Skeletal muscle cell (primary cell): ENCODE data around the gene CAPZA2.
"Not testable (repeated sequence)": the region's sequence is repeated elsewhere in the genome, so short reads cannot be mapped to it uniquely, and the experiment has no call there.

Source experiments
- DNase-seq: peaks from one replicate; pipeline ENCODE4 v3.0.0-alpha.2; 2010; ENCODE audit warnings: low read depth
- H3K4me3 ChIP-seq: 2 replicates; pipeline ENCODE4 v1.5.1; 2011; ENCODE audit warnings: low read depth, mild to moderate bottlenecking, control low read depth, low read length, moderate library complexity

CAPZA2 gene

DNA sequence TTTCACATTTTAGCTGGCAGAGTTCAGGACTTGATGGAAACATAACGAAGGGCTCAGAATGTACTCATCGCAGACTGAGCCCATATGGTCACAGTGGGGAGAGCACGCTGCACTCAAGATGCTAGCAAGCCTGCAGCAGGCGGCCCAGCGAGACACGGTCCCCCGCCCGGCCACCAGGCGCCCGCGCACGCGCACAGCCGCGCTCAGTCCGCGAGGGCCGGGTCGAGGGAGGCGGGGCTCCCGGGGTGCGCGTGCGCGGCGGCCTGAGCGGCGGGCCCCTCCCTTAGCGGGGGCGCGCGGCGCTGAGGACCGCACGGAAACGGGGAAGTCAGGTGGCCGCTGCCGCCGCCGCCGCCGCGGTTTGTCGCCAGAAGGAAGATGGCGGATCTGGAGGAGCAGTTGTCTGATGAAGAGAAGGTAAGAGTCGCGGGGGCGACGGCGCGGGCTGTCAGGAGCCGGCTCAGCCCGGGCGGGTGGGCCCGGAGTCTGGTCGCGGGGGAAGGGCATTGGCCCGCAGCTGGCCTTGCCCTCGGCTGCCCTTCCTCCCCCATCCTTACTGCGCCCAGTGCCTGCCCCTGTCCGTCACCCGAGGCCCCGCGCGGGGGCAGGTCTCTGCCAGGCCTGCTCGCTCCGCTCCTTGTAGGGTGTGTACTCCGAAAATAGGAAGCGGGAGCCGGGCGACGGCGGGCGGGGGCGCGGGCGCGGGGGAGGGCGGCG lies at the start of gene CAPZA2:
Gene CAPZA2 (plus strand): TSS at position 354 of the 717 bp plus-strand sequence. CDS start 25 bp downstream, at position 379.
- H3K4me3 ChIP-seq = peak within 1 kb of the TSS; percentile 92
- DNase-seq = peak; percentile 46

GRCh38 chr7:116812860-116813259 lies 49.5 kb upstream of the CAPZA2 start:
- no peak for DNase-seq
- H3K4me3 ChIP-seq = no peak overlapping the region

DNA sequence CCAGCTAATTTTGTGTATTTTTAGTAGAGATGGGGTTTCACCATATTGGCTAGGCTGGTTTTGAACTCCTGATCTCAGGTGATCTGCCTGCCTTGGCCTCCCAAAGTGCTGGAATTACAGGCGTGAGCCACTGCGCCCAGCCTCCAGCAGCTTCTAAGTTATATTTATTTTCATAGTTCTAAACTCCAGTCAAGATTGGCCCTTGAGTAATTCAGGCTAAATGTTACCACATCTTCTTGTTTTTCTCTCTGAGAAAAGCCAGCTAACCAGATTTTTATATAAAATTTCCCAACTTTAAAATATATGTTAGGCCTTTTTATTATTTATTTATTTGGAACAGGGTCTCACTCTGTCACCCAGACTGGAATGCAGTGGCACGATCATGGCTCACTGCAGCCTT lies 49.0 kb upstream of the CAPZA2 start:
- not testable (repeated sequence) for H3K4me3 ChIP-seq, DNase-seq

GRCh38 chr7:116815041-116815440 lies 47.3 kb upstream of the CAPZA2 start:
- DNase-seq = no peak

DNA sequence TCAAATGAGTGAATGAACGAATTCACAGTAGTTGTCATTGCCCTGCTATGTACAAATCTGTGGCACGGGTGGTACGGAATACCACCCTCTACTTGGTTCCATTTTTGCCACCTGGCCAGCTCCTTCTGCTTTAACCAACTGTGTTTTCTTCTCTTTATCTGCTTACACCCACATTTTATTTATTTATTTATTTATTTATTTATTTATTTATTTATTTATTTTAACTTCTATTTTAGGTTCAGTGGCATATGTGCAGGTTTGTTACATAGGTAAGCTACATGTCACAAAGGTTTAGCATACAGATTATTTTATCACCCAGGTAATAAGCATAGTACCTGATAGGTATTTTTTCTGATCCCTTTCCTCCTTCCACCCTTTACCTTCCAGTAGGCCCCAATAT lies 42.2 kb upstream of the CAPZA2 start:
- no peak for DNase-seq
- no peak overlapping the region for H3K4me3 ChIP-seq

More at GRCh38 chr7:116815041-116815440, 47.3 kb upstream of the CAPZA2 start:
- H3K4me3 ChIP-seq = no peak overlapping the region

DNA sequence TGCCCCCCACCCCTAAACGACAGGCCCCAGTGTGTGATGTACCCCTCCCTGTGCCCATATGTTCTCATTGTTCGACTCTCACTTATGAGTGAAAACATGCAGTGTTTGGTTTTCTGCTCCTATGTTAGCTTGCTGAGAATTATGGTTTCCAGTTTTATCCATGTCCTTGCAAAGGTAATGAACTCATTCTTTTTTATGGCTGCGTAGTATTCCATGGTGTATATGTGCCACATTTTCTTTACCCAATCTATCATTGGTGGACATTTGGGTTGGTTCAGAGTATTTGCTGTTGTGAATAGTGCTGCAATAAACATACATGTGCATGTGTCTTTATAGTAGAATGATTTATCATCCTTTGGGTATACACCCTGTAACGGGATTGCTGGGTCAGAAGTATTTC lies 40.7 kb upstream of the CAPZA2 start:
- H3K4me3 ChIP-seq, DNase-seq: not testable (repeated sequence)

DNA sequence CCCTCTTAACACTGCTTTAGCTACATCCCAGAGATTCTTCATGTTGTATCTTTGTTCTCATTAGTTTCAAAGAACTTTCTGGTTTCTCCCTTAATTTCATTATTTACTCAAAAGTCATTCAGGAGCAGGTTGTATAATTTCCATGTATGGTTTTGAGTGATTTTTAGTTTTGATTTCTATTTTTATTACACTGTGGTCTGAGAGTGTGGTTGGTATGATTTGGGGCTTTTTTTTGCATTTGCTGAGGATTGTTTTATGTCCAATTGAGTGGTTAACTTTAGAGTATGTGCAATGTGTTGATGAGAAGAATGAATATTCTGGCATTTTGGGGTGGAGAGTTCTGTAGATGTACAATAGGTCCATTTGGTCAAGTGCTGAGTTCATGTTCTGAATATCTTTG lies 37.9 kb upstream of the CAPZA2 start:
- DNase-seq = no peak
- H3K4me3 ChIP-seq = no peak overlapping the region

DNA sequence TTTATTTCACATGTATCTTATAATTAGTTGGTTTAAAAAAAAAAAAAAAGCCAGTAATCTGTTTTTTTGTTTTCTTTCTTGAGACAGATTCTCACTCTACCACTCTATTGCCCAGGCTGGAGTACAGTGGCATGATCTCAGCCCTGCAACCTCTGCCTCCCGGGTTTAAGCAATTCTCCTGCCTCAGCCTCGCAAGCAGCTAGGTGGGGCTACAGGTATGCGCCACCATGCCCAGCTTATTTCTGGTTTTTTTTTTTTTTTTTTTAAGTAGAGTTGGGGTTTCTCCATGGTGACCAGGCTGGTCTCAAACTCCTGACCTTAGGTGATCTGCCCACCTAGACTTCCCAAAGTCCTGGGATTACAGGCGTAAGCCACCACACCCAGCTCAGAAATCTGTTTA lies 34.1 kb upstream of the CAPZA2 start:
- no peak for DNase-seq
- H3K4me3 ChIP-seq = no peak overlapping the region

DNA sequence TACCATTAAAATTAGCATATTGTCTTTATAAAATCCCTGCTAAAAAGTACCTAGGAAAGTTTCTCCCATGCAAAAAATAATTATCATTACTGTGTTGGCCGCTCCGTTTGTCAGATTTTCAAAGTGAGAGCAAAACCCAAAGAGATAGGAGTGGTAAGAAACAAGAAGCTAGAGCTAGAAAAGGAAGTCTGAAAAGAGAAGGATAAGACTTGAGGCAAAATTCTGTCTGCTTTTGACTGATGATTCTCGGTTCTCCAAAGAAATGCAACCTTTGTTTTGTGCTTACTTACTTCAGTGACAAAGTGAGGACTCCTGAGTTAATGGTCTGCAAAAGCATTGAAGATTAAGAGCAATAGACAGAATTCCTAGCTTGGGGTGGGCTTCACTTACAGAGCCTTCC lies 33.3 kb upstream of the CAPZA2 start:
- H3K4me3 ChIP-seq = no peak overlapping the region
- no peak for DNase-seq

- H3K4me3 ChIP-seq = no peak overlapping the region
- DNase-seq = no peak
Measured at GRCh38 chr7:116829493-116829892, 32.9 kb upstream of the CAPZA2 start.

DNA sequence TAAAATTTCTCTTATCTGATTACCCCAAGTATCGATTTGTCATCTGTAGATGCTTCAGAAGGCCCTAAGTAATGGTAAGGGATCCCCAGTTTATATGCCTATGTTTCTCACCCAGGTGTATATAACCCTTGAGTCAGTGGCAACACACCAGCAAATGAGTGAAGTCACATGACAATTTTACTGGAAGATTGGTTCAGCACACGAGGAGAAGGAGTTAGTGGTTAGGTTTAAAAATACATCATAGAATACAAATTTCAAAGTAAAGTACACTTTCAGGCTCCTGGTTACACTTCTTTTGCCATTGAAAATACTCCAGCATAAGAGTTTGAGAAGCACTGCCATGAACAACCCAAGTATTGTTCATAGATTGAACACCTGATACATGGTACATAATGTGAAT lies 29.7 kb upstream of the CAPZA2 start:
- DNase-seq = no peak
- no peak overlapping the region for H3K4me3 ChIP-seq

GRCh38 chr7:116834815-116835504 lies 27.4 kb upstream of the CAPZA2 start:
- DNase-seq = no peak
- no peak overlapping the region for H3K4me3 ChIP-seq

GRCh38 chr7:116836048-116836447 lies 26.3 kb upstream of the CAPZA2 start:
- H3K4me3 ChIP-seq = no peak overlapping the region
- no peak for DNase-seq

DNA sequence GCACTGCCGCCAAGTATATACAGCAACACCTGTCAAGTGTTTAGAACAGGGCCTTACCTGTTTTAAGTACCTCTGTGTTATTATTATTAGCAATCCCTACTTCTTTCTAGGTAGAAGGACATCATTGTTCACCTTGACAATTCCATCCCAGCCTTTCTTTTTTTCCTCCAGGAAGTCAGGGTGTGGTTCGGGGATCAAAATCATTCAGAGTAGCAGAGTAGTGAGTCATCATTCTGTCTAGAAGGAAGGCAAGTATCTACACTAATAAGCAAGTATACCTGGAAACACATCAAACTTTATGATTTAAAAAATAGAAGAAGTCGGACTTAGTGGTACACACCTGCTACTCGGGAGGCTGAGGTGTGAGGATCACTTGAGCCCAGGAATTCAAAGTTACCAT lies 25.5 kb upstream of the CAPZA2 start:
- no peak overlapping the region for H3K4me3 ChIP-seq
- DNase-seq = no peak

GRCh38 chr7:116837586-116837985 lies 24.8 kb upstream of the CAPZA2 start:
- no peak for DNase-seq
- H3K4me3 ChIP-seq = no peak overlapping the region

DNA sequence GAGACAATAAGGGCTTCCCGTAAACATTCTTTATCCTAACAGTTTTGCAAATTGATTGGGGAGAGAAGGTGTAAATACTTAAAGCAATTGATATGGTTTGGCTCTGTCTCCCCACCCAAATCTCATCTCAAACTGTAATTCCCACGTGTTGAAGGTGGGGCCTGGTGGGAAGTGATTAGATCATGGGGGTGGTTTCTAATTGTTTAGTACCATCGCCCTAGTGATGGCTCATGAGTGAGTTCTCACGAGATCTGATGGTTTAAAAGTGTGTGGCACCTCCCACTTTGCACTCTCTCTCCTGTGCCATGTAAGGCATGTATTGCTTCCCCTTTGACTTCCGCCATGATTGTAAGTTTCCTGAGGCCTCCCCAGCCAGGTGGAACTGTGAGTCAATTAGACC lies 22.1 kb upstream of the CAPZA2 start:
- DNase-seq = no peak
- H3K4me3 ChIP-seq = no peak overlapping the region

DNA sequence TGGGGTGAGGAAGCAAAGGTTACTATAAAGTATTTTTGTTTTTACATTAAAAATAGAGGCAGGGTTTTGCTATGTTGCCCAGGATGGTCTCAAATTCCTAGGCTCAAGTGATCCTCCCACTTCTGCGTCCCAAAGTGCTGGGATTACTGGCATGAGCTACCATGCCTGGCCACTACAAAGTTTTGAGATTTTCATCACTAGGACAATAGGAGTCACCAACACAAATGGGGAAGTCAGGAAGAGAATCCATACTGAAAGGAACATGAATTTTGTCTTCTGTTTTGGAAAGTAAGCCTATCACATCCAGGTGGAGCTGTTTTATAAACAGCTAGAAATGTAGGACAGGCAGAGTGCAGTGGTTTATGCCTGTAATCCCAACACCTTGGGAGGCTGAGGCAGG lies 20.0 kb upstream of the CAPZA2 start:
- no peak overlapping the region for H3K4me3 ChIP-seq
- no peak for DNase-seq

DNA sequence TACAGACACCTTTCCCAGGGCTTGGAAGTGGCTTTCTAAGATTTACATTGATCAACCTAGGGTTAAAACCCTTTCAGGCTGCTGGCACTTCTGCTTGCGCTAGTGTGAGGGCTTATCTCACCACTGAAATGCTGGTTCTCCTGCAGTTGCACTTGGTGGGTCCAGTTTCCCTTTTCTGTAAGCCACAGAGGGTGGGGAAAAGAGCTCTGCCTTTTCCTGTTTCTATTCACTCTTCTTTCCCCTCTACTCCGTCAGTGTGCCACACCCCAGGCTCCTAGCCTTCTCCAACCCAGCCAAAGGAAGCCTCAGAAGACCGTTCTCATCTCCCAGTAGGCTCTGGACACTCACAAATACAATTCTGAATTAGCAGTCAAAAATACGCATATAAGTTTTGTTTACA lies 19.0 kb upstream of the CAPZA2 start:
- no peak for DNase-seq
- no peak overlapping the region for H3K4me3 ChIP-seq

- H3K4me3 ChIP-seq = no peak overlapping the region
- no peak for DNase-seq
Measured at GRCh38 chr7:116851175-116851574, 11.2 kb upstream of the CAPZA2 start.

DNA sequence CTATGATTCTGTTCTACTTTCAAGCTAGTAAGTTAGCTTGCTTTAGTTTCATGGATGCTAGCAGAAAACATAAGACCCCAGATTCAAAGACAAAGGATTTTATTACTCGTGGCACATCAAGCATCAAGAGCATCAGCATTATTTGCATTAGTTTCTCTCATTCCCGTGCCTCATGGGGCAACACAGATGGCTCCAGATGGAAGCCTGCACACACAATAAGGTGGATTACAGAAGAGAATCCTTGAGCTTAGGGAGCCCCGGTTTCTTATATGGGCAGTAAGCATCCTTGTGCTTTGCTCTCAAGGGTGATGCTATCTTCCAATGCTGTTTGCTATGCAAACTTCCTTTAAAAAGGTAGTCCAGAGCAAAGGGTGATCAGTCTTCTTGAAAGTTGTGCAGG lies 10.7 kb upstream of the CAPZA2 start:
- H3K4me3 ChIP-seq = no peak overlapping the region
- no peak for DNase-seq

GRCh38 chr7:116854132-116854531 lies 8.3 kb upstream of the CAPZA2 start:
- H3K4me3 ChIP-seq = no peak overlapping the region
- DNase-seq = no peak
